HFF-Myc (cell line): ENCODE data around the gene CAGE1.

Experiments
- DNase-seq: peaks from one replicate; pipeline ENCODE4 v3.0.0-alpha.2; 2011; ENCODE audit warnings: low read depth; ENCODE audit errors: extremely low read depth
- H3K4me3 ChIP-seq: replicated peaks from 2 replicates; pipeline ENCODE4 v1.5.1; 2011; ENCODE audit warnings: low read depth, mild to moderate bottlenecking, control low read depth, low read length
- CTCF ChIP-seq: IDR thresholded peaks from 2 replicates; pipeline ENCODE4 v1.5.1; 2012; ENCODE audit warnings: mild to moderate bottlenecking, low read depth, low read length, control low read depth; ENCODE audit errors: missing control alignments

The CAGE1 gene

DNA sequence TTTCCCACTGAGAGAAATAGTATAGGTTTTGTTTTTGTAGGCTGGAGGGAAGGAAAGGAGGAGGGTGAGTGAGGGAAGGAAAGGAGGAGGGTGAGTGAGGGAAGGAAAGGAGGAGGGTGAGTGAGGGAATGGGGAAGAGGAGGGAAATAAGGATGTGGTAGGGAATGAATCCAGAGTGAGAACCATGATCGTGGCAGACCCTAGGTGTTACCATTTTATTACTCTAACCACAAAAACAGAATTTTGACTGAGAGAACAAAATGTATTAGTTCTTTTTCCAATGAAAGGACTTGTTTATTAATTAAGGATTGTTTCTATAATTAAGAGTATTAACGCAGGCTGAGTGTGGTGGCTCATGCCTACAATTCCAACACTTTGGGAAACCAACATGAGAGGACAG, 92.9 kb downstream of the CAGE1 start:
- no peak overlapping the region for H3K4me3 ChIP-seq
- no peak for TF ChIP-seq CTCF
- DNase-seq: no peak

DNA sequence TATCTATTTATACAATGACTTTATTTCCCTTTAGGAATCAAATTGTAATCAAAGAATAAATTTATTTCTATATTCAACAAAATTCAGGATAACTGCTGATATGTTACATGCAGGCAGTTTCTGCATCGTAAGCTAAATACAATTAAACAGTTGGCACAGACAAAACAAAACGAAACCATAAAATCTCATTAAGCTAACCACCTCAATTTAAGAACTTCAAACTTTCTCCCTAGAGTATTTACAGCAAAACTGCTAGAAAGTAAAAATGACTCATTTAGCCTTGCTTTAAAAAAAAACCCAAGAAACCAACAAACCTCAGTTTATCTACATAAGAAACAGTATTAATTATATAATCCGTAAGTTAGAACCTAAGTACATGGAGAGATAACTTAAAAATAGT, 93.6 kb downstream of the CAGE1 start:
- no peak overlapping the region for H3K4me3 ChIP-seq
- no peak for DNase-seq
- no peak for TF ChIP-seq CTCF

DNA sequence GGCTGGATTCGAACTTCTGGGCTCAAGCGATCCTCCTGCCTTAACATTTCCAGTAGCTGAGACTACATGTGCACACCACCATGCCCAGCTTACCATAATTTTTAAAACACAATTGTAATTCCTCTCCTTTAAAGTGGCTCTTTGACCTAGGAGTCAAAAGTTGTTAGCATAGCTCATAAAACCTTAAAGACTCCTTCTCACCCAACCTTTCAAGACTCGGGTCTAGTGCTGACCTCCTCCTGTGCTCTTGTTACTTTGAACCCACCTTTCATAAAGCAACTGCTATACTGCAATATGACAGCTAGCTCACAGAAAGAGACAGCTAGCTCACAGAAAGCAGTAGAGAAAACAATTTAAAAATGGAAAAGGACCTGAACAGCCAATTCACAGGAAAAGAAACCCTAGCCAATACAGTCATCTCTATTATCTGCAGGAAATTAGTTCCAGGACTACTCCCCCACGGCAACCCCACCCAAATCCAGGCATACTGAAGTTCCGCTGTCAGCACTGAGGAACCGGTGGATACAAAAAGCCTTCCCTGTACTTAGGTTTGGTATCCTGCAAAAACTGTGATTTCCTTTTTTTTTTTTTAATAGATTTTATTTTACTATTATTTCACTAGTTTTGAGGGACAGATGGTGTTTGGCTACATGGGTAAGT, 96.8 kb downstream of the CAGE1 start:
- no peak for TF ChIP-seq CTCF
- no peak overlapping the region for H3K4me3 ChIP-seq

DNA sequence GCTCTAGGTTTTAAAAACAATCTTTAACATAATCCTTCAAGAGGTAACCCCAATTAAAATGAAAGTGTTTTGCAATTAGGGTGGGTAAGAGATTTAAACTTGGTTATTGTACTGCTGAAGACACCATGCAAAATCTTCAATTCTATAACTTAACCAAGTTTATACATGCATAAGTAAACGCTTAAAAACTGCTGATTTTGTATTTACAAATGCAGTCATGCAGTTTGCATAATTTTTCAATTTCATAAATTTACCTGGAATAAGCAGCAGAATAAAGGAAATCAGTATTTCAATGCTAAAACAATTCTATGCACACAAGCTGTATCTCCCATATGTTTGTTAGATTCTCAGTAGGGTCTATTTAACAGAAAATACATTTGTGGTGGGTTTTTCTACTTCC, 99.5 kb downstream of the CAGE1 start:
- TF ChIP-seq CTCF: no peak
- DNase-seq: no peak
- no peak overlapping the region for H3K4me3 ChIP-seq

More for the DNA sequence above, 96.8 kb downstream of the CAGE1 start:
- no peak for DNase-seq

DNA sequence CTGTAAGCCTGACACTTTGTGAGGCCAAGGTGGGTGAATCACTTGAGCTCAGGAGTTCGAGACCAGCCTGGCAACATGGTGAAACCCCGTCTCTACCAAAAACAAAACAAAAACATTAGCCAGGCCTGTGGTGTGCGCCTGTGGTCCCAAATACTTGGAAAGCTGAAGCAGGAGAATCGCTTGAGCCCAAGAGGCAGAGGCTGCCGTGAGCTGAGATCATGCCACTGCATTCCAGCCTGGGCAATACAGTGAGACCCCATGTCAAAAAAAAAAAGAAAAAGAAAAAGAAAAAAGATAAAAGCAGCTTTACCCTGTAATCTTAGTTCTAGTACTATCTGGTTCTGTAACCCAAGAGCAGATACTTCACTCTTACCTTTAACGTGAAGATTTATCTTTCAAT, 104.1 kb downstream of the CAGE1 start:
- no peak for TF ChIP-seq CTCF
- no peak overlapping the region for H3K4me3 ChIP-seq
- no peak for DNase-seq

GRCh38 chr6:7283676-7284075, 105.9 kb downstream of the CAGE1 start:
- TF ChIP-seq CTCF: no peak
- no peak for DNase-seq
- no peak overlapping the region for H3K4me3 ChIP-seq
